Measurements from ENCODE around the gene WDR27. TPM values are rescaled to one million over a fixed set of nuclear protein-coding genes. Genes with fewer than 3 reads are reported as not detected.

The WDR27 gene
- total RNA-seq, 4 donors from 2014 or later, result 2.8 to 31.6 (median 4.0) TPM

- Histone ChIP-seq H3K27me3 (no peaks in the 10 kb centered on the region), H3K27ac (no peak overlapping the region), H3K36me3 (peaks cover 0 to 9% of the 10 kb centered on the region in 2 donors), H3K4me1 (no peaks in the 10 kb centered on the region), H3K4me3 (no peak overlapping the region), H3K9me3 (no peaks in the 10 kb centered on the region)
- ATAC-seq (no peak), DNase-seq (no peak)
- TF ChIP-seq POLR2A (IDR thresholded peaks at IDR 0.05) (no peak), CTCF (IDR thresholded peaks at IDR 0.05 in 4 of 5, conservative IDR thresholded peaks at IDR 0.05 in 1 of 5) (no peak)
- intact Hi-C loops (cut with DNase I; ENCODE audit: low total_unique reads) (no loop called here), in situ Hi-C loops (cut with MboI; ENCODE audit: low sequenced_read_pairs in 4 of 4) (no loop called here)
Observed at GRCh38 chr6:169640983-169641382, 60.8 kb downstream of the WDR27 start.

GRCh38 chr6:169640351-169640852, 61.4 kb downstream of the WDR27 start:
- no peak for TF ChIP-seq POLR2A (IDR thresholded peaks at IDR 0.05)
- TF ChIP-seq CTCF (IDR thresholded peaks at IDR 0.05 in 4 of 5, conservative IDR thresholded peaks at IDR 0.05 in 1 of 5), result peak in 1 of 5 experiments; percentile 14
- DNase-seq, result no peak
- no peaks in the 10 kb centered on the region for H3K9me3 ChIP-seq
- in situ Hi-C loops (cut with MboI; ENCODE audit: low sequenced_read_pairs in 4 of 4), result no loop called here
- H3K27me3 ChIP-seq, result no peaks in the 10 kb centered on the region
- H3K27ac ChIP-seq, result no peak overlapping the region
- peaks cover 0 to 9% of the 10 kb centered on the region in 2 donors for H3K36me3 ChIP-seq
- intact Hi-C loops (cut with DNase I; ENCODE audit: low total_unique reads), result no loop called here
- no peak for ATAC-seq
- no peaks in the 10 kb centered on the region for H3K4me1 ChIP-seq
- no peak overlapping the region for H3K4me3 ChIP-seq

- H3K36me3 ChIP-seq, result peaks cover 0 to 9% of the 10 kb centered on the region in 2 donors
- H3K4me3 ChIP-seq, result no peak overlapping the region
- H3K27ac ChIP-seq, result no peak overlapping the region
- ATAC-seq (no peak), DNase-seq (no peak)
- in situ Hi-C loops (cut with MboI; ENCODE audit: low sequenced_read_pairs in 4 of 4) (no loop called here), intact Hi-C loops (cut with DNase I; ENCODE audit: low total_unique reads) (no loop called here)
- no peaks in the 10 kb centered on the region for H3K9me3 ChIP-seq
- no peaks in the 10 kb centered on the region for H3K27me3 ChIP-seq
- no peak for TF ChIP-seq POLR2A (IDR thresholded peaks at IDR 0.05)
- no peak for TF ChIP-seq CTCF (IDR thresholded peaks at IDR 0.05 in 4 of 5, conservative IDR thresholded peaks at IDR 0.05 in 1 of 5)
- H3K4me1 ChIP-seq, result no peaks in the 10 kb centered on the region
Observed at GRCh38 chr6:169639653-169640278, 62.1 kb downstream of the WDR27 start.

GRCh38 chr6:169638915-169639314, 62.9 kb downstream of the WDR27 start:
- Histone ChIP-seq H3K27ac (no peak overlapping the region), H3K36me3 (peaks cover 0 to 12% of the 10 kb centered on the region in 2 donors), H3K4me3 (no peak overlapping the region), H3K4me1 (no peaks in the 10 kb centered on the region), H3K9me3 (no peaks in the 10 kb centered on the region), H3K27me3 (no peaks in the 10 kb centered on the region)
- intact Hi-C loops (cut with DNase I; ENCODE audit: low total_unique reads), result no loop called here
- in situ Hi-C loops (cut with MboI; ENCODE audit: low sequenced_read_pairs in 4 of 4), result no loop called here
- ATAC-seq (no peak), DNase-seq (no peak)
- TF ChIP-seq CTCF (IDR thresholded peaks at IDR 0.05 in 4 of 5, conservative IDR thresholded peaks at IDR 0.05 in 1 of 5), result no peak
- no peak for TF ChIP-seq POLR2A (IDR thresholded peaks at IDR 0.05)

Data from gastrocnemius medialis (tissue), 4 donors.